ENCODE results near the gene AGT. TPM values are rescaled to one million over a fixed set of nuclear protein-coding genes. Genes with fewer than 3 reads are reported as not detected.
"Not testable (repeated sequence)": the region's sequence is repeated elsewhere in the genome, so short reads cannot be mapped to it uniquely, and the experiment has no call there.

The AGT gene
- total RNA-seq, 1 donor from 2014 or later: 0.12 TPM

DNA sequence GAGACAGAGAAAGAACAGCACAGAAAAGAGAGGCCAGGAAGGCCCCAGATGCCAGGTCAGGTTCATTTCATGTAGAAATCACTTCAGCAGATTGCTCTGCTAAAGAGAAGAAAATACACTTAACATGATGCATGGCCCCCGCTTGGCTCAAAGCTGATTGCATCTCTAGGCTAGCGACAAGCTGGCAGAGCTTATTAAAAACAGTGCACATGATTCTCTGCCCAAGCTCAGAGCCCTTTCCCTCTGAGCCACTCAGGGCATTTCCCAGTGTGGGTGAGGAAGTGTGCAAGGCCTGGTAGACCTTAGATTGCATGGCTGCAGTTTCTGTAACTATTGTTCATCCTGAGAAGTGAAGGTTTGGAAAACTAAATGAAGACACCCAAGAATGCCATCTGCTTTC is 30.0 kb upstream of the AGT start:
- no peak for ATAC-seq

DNA sequence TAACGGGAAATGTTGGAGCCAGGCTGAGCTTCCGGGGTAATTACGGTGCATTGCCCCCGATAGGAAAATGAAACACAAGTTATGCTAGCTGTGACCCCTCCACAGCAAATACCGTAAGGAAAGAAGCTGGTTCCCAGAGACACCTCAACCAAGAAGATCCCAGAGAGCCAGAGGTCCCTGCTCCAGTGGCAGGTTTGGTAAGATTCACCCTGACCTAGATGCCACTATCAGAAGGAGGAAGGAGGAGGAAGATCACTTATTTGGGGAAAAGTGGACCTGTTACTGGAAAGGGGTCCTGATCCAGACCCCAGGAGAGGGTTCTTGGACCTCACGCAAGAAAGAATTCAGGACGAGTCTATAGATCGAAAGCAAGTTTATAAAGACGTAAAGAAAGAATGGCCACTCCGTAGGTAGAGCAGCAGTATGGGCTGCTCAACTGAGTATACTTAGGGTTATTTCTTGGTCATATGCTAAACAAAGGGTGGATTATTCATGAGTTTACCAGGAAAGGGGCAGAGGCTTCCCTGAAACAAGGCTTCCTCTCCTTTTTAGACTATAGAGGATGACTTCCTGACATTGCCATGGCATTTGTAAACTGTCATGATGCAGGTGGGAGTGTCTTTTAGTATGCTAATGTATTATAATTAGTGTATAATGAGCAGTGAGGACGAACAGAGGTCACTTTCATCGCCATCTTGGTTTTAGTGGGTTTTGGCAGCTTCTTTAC is 25.8 kb upstream of the AGT start:
- ATAC-seq: no peak

DNA sequence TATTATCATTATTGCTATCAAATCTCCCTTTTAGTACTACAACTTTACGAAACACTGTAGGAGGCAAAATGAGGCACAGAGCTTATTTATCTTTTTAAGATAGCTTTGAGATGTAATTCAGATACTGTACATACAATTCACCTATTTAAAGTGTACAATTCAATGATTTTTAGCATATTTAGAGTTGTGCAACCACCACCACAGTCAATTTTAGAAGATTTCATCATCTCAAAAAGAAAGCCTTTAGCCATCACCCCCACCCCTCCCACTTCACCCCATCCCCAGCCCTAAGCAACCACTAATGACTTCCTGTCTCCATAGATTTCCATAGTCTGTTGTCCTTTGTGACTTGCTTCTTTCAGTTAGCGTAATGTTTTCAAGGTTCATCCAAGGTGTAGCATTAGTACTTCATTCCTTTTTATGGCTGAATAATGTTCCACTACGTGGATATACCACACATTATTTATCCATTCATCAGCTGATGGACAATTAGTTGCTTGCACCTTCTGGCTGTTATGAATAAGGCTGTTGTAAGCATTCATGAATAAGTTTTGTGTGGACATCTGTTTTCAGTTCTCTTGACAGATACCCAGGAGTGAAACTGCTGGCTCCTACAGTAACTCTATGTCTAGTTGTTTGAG is 23.8 kb upstream of the AGT start:
- ATAC-seq: no peak

DNA sequence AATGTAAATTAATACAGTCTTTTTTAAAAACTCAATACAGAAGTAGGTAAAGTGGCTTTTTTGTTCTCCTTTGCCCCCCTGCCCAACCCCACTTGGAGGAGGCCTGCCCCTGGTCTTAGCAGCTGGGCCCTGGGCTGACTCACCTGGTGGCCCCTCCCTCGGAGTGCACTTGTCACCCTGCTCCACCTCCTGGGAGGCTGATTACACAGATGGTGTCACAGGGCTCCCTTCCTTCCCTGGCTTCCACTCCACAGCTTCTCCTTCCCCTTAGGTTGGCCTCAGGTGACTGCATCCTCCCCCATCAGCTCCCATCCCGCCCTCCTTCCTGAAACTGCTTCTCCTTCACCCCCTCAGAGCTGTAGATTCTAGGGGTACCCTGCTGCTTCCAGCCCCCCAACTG is 21.5 kb upstream of the AGT start:
- ATAC-seq: peak; percentile 87

DNA sequence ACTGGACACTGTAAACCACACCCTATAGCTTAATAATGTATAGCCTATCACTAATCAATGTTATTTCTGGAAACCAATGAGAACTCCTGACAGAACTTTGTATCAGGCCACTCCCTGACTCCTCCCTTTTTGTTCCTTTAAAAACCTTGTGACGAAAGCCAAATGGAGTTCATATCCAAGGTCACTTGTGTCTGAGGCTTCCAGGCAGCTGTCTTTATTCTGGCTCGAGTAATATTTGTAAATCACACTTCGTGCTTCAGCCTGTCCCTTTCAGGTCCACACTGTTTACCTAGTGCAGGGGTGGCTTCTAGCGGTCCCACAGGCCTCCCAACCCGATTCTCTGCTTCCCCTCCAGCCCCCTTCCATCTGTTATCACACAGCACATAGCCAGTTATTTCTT is 17.1 kb upstream of the AGT start:
- no peak for ATAC-seq

DNA sequence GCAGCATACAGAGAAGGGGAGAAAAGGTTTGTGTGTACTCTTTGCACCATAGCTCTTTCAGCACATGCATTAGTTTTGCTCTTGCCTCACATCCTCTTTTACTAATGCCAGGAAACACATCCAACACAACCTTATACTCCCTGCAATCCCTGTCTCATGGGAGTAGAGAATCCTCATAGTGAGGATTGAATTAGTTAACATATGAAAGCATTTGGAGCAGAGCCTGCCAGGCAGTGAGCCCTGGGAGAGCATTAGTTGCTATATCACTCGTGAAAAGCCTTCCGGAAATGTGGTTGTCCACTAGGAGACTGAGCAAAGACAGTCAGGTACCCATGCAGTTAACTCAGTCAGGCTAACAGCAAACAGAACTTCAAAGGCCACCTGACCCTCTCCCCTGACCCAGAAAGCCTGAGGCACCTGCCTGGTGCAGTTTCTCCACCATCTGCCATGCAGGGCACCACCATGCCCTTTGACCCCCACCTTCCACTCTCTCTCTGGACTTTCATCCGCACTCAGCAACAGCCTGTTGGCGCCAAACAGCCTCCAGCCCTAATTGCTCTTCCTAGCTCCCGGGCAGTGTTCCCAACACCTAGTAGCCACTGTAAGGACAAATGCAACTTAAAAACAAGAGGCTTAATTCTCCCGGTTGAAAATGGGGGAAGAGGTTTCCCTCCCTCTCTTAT is 14.9 kb upstream of the AGT start:
- ATAC-seq: no peak

DNA sequence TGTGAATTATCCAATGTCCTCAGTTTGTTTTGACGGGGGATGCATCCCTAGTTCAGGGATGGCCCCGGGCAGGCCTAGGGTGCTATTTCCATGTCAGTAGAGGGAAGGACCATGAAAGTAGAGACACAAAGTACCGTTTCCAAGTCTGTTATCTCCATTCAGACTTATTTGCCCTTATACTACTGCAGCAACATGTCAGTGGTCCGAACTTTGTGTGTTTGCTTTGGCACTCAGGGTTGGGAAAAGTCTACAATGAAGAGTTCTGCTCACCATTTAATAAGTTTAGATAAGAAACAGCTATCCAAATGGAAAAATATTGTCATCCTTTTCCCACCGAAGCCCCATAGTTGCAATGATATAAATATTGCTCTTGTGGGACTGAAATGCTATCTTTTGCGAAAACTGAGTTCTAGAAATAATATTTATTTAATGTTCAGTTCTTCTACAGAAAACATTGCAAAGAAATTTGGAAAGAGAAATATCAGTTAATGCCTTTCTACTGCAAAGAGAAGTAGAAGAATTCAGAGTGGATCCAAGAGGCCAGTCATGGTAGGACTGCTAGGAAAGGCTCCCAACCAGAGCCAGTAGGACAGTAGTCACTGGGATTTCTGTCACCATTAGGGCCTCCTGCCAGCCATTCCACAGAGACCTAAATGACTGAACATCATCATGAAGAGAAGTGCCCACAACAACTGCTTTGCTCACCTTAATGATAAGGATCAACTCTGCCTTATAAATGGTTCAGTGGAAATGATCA is 11.5 kb upstream of the AGT start:
- ATAC-seq: no peak

DNA sequence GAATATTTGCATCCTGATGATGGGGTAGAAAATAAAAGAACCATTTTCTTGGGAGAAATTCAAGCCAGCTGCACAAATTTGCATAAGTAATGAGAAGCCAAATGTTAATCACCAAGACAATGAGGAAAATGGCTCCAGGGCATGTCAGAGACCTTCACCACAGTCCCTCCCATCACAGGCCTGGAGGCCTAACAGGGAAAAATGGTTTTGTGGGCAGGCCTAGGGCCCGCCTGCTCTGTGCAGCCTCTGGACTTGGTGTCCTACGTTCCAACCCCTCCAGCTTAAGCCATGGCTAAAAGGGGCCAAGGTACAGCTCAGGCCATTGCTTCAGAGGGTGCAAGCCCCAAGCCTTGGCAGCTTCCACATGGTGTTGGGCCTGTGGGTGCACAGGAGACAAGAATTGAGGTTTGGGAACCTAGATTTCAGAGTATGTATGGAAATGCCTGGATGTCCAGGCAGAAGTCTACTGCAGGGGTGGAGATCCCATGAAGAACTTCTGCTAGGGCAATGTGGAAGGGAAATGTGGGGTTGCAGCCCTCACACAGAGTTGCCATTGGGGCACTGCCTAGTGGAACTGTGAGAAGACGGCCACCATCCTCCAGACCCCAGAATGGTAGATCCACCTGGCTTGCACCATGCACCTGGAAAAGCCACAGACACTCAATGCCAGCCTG is 8.1 kb upstream of the AGT start:
- ATAC-seq: not testable (repeated sequence)

DNA sequence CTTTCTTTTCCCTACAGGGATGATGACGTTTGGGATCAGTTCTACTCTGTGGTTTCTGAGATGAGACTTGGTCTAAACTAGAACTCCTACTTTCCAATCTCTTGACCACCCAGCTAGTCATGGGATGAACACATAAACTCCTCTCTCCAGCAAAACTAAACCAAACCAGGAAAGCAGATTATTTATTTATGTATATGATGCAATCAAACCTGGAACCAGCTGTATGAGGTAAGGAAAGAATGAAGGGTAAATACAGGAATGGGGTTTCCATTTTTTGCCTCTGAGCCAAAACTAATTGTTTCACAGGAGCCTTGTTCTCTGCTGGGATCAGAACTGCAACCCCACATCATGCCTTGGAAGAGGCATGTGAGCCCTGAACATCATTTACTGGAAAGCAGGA is 3.3 kb upstream of the AGT start:
- no peak for ATAC-seq

DNA sequence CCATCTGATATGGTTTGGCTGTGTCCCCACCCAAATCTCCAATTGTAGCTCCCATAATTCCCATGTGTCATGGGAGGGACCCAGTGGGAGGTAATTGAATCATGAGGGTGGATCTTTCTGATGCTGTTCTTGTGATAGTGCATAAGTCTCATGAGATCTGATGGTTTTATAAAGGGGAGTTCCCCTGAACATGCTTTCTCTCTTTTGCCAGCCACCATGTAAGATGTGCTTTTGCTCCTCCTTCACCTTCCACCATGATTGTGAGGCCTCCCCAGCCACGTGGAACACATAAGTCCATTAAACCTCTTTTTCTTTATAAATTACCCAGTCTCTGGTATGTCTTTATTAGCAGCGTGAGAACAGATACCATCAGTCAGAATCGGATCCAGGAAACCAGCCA is 2.5 kb upstream of the AGT start:
- not testable (repeated sequence) for ATAC-seq

DNA sequence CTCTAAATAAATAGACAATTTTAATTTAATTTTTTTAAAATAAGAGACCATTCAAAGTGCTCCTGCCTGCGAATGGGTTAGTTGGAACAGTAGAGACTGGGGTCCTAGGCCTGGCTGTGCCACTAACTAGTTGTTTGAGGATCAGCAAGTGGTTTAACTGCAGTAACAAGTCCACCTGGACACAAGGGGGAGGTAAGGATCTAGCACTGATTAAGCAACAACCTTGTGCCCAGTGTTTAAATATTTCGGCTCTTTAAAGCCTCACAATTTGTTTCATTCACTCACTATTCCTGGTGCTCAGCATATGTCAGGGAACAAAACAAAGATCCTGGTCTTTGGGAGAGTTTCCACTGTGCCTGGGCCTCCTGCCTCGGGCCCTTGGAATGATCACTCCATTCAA is 1.6 kb upstream of the AGT start:
- no peak for ATAC-seq

DNA sequence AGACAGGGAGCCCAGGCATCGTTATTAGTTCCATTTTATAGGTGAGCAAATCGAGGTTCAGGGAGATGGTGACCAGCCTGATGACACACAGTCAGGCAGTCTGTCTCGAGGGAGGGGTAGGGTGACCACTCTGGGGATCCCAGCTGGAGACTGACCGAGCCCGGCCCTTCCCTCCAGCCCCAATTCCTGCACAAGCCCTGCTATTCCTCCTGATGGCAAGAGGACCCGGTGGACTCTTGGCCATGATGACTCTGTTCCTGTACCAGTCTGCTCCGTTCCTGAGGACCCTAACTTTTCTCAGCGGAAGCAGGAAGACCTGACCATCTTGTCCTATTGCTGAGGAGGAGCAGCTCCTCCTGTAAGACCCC is 391 bp downstream of the AGT start:
- no peak for ATAC-seq

DNA sequence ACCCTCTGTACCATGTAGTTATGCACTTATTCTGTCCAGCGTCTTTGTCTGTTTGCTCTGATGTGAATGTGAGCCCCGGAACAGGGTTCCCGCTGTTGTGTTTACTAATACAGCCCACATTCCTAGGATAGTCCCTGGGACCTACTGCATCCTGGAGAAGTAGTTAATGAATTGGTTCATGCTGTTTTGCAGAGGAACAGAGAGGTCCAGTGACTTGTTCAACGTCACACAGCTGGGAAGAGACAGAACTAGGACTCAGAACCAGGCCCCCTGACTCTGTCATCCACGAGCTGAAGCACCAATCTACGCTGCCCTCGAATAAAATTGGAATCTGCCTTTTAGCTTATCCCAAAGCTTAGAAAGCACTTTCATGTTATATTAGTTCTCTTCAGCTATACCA is 784 bp downstream of the AGT start:
- no peak for ATAC-seq

DNA sequence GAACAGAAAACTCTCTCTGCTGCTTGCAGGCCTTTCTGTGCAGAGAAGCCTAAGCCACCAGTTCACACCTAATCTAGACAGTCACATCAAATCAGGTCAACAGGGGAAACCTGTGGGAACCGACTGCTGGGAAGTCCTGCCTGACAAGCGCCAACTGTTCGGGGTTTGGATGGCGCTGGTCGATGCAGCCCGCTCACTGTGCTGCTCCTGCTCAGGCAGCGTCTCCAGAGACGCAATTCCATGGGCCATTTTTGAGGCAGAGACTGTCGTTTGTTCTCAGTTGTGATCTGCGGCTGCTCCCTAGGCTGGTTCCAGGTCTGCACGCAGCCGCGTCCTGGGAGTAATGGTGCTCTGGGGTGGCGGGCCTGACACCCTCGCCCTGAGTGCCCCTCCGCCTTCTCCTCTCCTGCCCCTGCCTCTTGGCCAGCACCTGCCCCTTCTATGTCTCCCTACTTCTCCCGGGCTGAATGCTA is 1.4 kb downstream of the AGT start:
- no peak for ATAC-seq

DNA sequence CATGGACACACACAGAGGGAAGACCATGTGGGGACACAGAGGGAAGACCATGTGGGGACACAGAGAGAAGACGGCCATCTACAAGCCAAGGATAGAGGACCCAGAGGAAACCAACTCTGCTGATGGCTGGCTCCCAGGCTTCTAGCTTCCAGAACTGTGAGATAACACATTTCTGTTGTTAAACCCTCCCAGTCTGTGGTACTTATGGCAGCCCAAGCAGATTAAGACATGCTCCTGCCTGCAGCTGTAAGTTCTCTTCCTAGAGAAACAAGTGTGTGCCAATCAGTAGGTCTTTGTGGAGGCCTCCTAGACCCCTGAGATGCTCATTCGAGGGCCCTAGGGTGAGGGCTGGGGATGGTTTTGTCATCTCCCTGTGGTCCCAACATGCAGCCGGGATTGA is 2.7 kb downstream of the AGT start:
- no peak for ATAC-seq

DNA sequence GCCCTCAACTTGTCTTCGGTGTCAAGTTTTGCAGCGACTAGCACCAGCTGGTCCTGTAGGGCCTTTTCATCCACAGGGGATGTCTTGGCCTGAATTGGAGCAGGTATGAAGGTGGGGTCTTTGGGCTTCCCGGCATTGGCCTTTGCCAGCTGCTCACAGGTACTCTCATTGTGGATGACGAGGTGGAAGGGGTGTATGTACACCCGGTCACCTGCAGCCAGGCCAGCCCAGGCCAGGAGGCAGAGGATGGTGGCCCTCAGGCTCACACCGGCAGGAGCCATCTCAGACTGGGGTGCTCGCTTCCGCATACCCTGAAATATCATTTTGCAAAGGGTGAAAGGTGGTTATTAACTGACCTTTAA is 3.4 kb downstream of the AGT start:
- ATAC-seq: no peak

DNA sequence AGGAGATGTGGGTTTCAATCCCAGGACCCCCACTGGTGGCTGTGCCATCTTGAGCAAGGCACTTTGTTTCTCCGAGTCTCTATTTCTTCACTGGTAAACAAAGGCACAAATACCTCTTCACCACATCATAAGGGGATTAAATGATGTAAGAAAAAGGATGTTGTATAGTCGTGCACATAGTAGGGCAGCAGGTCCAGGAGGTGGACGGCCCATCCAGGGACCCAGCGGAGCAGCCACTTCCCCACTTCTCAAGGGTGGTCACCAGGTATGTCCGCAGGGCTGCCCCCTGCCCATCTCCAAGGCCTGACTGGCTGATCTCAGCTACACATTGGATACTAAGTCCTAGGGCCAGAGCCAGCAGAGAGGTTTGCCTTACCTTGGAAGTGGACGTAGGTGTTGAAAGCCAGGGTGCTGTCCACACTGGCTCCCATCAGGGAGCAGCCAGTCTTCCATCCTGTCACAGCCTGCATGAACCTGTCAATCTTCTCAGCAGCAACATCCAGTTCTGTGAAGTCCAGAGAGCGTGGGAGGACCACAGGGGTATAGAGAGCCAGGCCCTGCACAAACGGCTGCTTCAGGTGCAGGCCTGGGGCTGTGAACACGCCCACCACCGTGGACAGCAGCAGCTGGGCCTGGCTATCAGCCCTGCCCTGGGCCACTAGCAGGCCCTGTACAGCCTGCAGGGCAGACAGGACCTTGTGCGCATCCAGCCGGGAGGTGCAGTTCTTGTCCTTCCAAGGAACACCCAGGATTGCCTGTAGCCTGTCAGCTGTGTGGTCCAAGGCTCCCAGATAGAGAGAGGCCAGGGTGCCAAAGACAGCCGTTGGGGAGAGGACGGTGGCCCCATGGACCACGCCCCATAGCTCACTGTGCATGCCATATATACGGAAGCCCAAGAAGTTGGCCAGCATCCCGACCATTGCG is 4.0 kb downstream of the AGT start:
- no peak for ATAC-seq

DNA sequence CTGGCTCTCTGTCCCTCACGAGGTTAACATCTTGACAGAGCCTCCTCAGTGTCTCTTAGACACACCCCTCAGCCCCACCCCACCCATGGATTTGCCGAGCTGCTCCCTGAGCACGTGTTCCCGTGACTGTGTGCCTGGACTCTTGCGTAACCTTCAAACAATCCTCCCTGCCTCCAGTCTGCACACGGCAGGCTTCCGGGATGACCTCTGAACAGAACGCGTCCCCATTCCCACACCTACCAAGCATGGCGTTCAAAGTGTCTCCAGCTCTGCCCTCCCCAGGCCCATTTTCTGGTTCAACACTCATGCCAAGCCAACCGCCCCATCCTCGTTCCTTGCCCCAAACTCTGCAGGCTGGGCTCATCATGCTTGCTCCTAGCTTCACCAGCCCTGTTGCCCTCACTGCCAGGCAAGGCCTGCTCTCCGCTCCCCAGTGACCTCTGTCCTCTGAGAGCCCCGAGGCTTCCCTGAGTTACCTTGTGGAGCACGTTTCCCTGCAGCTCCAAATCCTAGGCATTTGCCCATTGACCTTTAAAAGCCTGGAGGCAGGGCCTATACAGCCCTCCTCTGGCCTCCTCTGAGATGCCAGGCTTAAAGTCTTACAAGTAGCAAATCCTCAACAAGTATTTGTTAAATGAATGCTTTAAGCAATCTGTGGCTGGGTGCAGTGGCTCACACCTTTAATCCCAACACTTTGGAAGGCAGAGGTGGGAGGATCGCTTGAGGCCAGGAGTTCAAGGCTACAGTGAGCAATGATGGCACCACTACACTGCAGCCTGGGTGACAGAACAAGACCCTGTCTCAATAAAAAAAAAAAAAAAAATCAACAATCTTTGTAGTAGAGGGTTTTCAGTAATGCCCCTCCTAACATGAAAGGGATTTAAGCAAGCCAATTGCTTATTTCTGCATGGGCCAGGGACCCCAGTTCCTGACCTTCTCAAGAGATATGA is 5.0 kb downstream of the AGT start:
- ATAC-seq: peak; percentile 73

DNA sequence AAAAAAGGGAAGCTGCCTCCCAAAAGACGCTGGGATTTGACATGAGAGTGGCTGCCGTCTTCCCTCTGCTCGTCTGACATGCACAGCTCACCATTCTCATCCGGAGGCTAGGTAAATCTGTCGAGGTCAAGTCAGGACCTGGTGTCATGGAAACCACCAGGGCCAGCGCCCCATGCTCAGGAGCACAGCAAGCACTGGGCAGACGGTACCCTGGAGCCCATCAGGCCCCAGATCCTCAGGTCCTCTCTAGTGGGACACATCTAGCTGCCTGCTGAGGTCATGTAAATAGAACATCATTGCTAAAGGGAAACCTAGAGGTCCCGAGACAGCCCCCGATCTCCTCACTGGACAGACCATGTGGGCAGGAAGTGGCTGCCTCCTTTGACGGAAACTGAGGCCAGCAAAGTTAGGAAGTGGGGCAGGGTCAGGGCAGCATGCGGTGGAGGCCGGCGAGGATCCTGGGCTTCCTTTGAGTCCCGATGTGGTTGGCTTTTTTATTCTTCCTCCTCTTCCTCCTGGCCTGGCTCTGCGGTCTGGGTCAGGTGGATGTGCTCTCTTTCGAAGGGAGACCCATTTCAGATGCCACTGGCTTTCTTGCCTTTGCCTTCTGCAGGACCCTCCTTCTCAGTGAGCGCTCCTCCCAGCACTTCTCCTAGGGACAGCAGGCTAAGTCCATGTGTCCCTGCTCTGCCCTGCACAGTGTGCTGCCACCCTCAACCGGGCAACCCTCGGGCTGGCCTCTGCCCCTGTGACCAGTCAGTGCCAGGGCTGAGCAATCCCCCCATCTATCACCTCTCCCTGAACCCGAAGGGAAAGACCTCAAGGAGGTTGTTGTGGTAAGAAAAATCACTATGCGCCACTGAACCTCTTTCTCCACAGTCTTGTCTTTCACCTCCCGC is 5.9 kb downstream of the AGT start:
- ATAC-seq: no peak

All from esophagus mucosa (tissue), 1 donor.